HepG2 (cell line): ENCODE measurements around the gene KCNK7. TPM values are rescaled to one million over a fixed set of nuclear protein-coding genes. Genes with fewer than 3 reads are reported as not detected.

ENCODE experiments used
- ATF7-NPFF ChIP-seq: sonication (generic); formaldehyde crosslinking; IDR thresholded peaks from 2 replicates; pipeline ENCODE4 v1.8.1; 2023; ENCODE audit warnings: mild to moderate bottlenecking, low read depth, missing genetic modification reagents, moderate library complexity
- BRCA1 ChIP-seq: sonication (generic); formaldehyde crosslinking; IDR thresholded peaks from 2 replicates; pipeline ENCODE4 v1.4.0; 2020; ENCODE audit warnings: missing genetic modification reagents
- CAMTA2 ChIP-seq: sonication (generic); formaldehyde crosslinking; IDR thresholded peaks from 2 replicates; pipeline ENCODE4 v1.4.0; 2020; ENCODE audit warnings: mild to moderate bottlenecking, missing genetic modification reagents, borderline replicate concordance
- CHD4 ChIP-seq: fragments of 200-600 bp; sonication (generic); IDR thresholded peaks from 2 replicates; pipeline ENCODE4 v1.7.0; 2017; ENCODE audit warnings: mild to moderate bottlenecking, low read length, borderline replicate concordance
- CREB3 ChIP-seq: sonication (generic); formaldehyde crosslinking; IDR thresholded peaks from 2 replicates; pipeline ENCODE4 v1.5.0; 2020; ENCODE audit warnings: missing genetic modification reagents
- ETS1 ChIP-seq: sonication (generic); formaldehyde crosslinking; IDR thresholded peaks from 2 replicates; pipeline ENCODE4 v1.4.0; 2020; ENCODE audit warnings: missing genetic modification reagents
- HDAC2 ChIP-seq: sonication (generic); formaldehyde crosslinking; IDR thresholded peaks from 2 replicates; pipeline ENCODE4 v1.4.0; 2020; ENCODE audit warnings: missing genetic modification reagents
- HNF4A ChIP-seq: sonication (generic); formaldehyde crosslinking; IDR thresholded peaks from 2 replicates; pipeline ENCODE4 v1.4.0; 2020; ENCODE audit warnings: missing genetic modification reagents
- MZF1 ChIP-seq: sonication (generic); formaldehyde crosslinking; IDR thresholded peaks from 2 replicates; pipeline ENCODE4 v1.8.1; 2023; ENCODE audit warnings: mild to moderate bottlenecking, missing genetic modification reagents, borderline replicate concordance
- RFXAP ChIP-seq: sonication (generic); formaldehyde crosslinking; IDR thresholded peaks from 2 replicates; pipeline ENCODE4 v1.4.0; 2020; ENCODE audit warnings: missing genetic modification reagents, borderline replicate concordance
- SMC3 ChIP-seq: IDR thresholded peaks from 2 replicates; pipeline ENCODE4 v1.6.1; 2011; ENCODE audit warnings: low read length, improper control_type of control experiment
- TRAFD1 ChIP-seq: sonication (generic); formaldehyde crosslinking; IDR thresholded peaks from 2 replicates; pipeline ENCODE4 v1.5.1; 2020; ENCODE audit warnings: missing genetic modification reagents, mild to moderate bottlenecking, borderline replicate concordance
- ZNF142 ChIP-seq: sonication (generic); formaldehyde crosslinking; IDR thresholded peaks from 2 replicates; pipeline ENCODE4 v1.4.0; 2020; ENCODE audit warnings: missing genetic modification reagents
- ZNF362 ChIP-seq: sonication (generic); formaldehyde crosslinking; IDR thresholded peaks from 2 replicates; pipeline ENCODE4 v1.4.0; 2020; ENCODE audit warnings: missing genetic modification reagents, mild to moderate bottlenecking, borderline replicate concordance
- ZNF430 ChIP-seq: sonication (generic); formaldehyde crosslinking; IDR thresholded peaks from 2 replicates; pipeline ENCODE4 v1.9.0; 2021; ENCODE audit warnings: mild to moderate bottlenecking, missing genetic modification reagents
- ZNF614 ChIP-seq: IDR thresholded peaks from 2 replicates; pipeline ENCODE4 v1.6.1; 2018; ENCODE audit warnings: missing biosample characterization, missing genetic modification reagents, inconsistent platforms, borderline replicate concordance
- ZSCAN12 ChIP-seq: sonication (generic); formaldehyde crosslinking; IDR thresholded peaks from 2 replicates; pipeline ENCODE4 v1.9.0; 2021; ENCODE audit warnings: mild to moderate bottlenecking, missing genetic modification reagents
- ZSCAN30 ChIP-seq: sonication (generic); formaldehyde crosslinking; IDR thresholded peaks from 2 replicates; pipeline ENCODE4 v1.5.0; 2020; ENCODE audit warnings: mild to moderate bottlenecking, missing genetic modification reagents
- polyA plus RNA-seq, 8 experiments: library from polyadenylated mRNA; depleted of rRNA in 3 of 8; stranded (reverse) in 7 of 8; unstranded in 1 of 8; fragments of >200 nt; fragmentation: Illumina TruSeq in 4 of 8; extraction: Trizol in 4 of 8; gene quantifications; 2 replicates each; pipeline versions ENCODE4 v1.2.1 to v1.2.3, GENCODE V29; 2011 to 2016; ENCODE audit warnings: low read depth in 4 of 8, missing spikeins in 1 of 8, mixed read lengths in 1 of 8; ENCODE audit not compliant: insufficient read depth in 1 of 8
- total RNA-seq, 5 experiments: library from RNA; depleted of rRNA; stranded (reverse); fragments of >200 nt; fragmentation: Illumina TruSeq; extraction: Trizol; gene quantifications; 2 replicates each; pipeline ENCODE4 v1.2.3, GENCODE V29; 2016; ENCODE audit warnings: low read depth in 1 of 5

The KCNK7 gene
- total and polyA plus RNA-seq, 2 of the 13 experiments (the other 11 are each of a cell fraction or from before 2014, with no cell fraction given) = 0.11 TPM; not detected in 1

GRCh38 chr11:65551572-65552387 is 43.8 kb downstream of the KCNK7 start (continued):
- TF ChIP-seq ZNF142 (CRISPR knock-in tag) (no peak), CHD4 (peak; percentile 29; the same call in 1 of the 2 replicates), ZSCAN12 (CRISPR knock-in tag) (no peak), ATF7-NPFF (CRISPR knock-in tag) (peak; percentile 28; the same call in 1 of the 2 replicates), ETS1 (CRISPR knock-in tag) (no peak), TRAFD1 (CRISPR knock-in tag) (peak; percentile 13; the same call in 1 of the 2 replicates), ZNF430 (no peak), ZSCAN30 (no peak), BRCA1 (no peak), ZNF614 (CRISPR knock-in tag) (no peak), CAMTA2 (CRISPR knock-in tag) (no peak), SMC3 (peak; percentile 23; the same call in 1 of the 2 replicates), HNF4A (CRISPR knock-in tag) (peak; percentile 84), MZF1 (CRISPR knock-in tag) (no peak), HDAC2 (CRISPR knock-in tag) (no peak; the same call in 1 of the 2 replicates), ZNF362 (CRISPR knock-in tag) (0 out of 2 replicates have a peak, but pooled peaks have one; percentile 20), RFXAP (CRISPR knock-in tag) (peak; percentile 22; the same call in 1 of the 2 replicates), CREB3 (CRISPR knock-in tag) (no peak)
